ENCODE measurements around the gene NAB2. TPM values are rescaled to one million over a fixed set of nuclear protein-coding genes. Genes with fewer than 3 reads are reported as not detected.
A peak's percentile ranks its signal among the peaks of the same experiment; 100 is the strongest.

The NAB2 gene
- total and polyA plus RNA-seq, 2 experiments from 2014 or later, result 21.6 to 107 TPM

- Histone ChIP-seq H3K36me3 (ENCODE audit: low read depth) (peaks cover 13% of the 10 kb centered on the region), H3K79me2 (ENCODE audit: insufficient read depth) (no peaks in the 10 kb centered on the region), H3K9me2 (ENCODE audit: insufficient read depth) (no peaks in the 10 kb centered on the region), H4K20me1 (ENCODE audit: insufficient read depth) (no peaks in the 10 kb centered on the region), H3K9me3 (ENCODE audit: low read depth) (no peaks in the 10 kb centered on the region), H3K4me3 (no peak overlapping the region), H2AFZ (no peak overlapping the region), H3K27me3 (replicated peaks; ENCODE audit: insufficient read depth) (no peaks in the 10 kb centered on the region), H3K4me2 (ENCODE audit: unreplicated experiment) (no peak overlapping the region), H3K4me1 (ENCODE audit: insufficient read depth) (no peaks in the 10 kb centered on the region), H3K27ac (no peak overlapping the region), H3K9ac (no peak overlapping the region), H3F3A (ENCODE audit: insufficient read depth) (no peaks in the 10 kb centered on the region)
- in situ Hi-C loops (cut with MboI), result no loop called here
- TF ChIP-seq EZH2 (IDR thresholded peaks at IDR 0.05; ENCODE audit: insufficient read depth, poor library complexity, severe bottlenecking) (no peak), EZH2phosphoT487 (IDR thresholded peaks at IDR 0.05; ENCODE audit: insufficient read depth, low read depth) (no peak)
- no peak for DNase-seq
- 94 to 100% methylated on average over 1 of the region's 1 CpG for WGBS, 2 experiments (ENCODE audit: low coverage in 1 of 2, low lambda C conversion rate in 2 of 2, missing lambda C conversion rate in 2 of 2)
Observed at GRCh38 chr12:57058454-57058853, 30.5 kb upstream of the NAB2 start.

GRCh38 chr12:57063991-57064685 is 24.8 kb upstream of the NAB2 start:
- no peaks in the 10 kb centered on the region for H3K9me2 ChIP-seq (ENCODE audit: insufficient read depth)
- H3K9ac ChIP-seq, result no peak overlapping the region
- DNase-seq, result no peak
- TF ChIP-seq EZH2 (IDR thresholded peaks at IDR 0.05; ENCODE audit: insufficient read depth, poor library complexity, severe bottlenecking) (no peak), EZH2phosphoT487 (IDR thresholded peaks at IDR 0.05; ENCODE audit: insufficient read depth, low read depth) (no peak)
- H3K27ac ChIP-seq, result no peak overlapping the region
- H3K27me3 ChIP-seq (replicated peaks; ENCODE audit: insufficient read depth), result no peaks in the 10 kb centered on the region
- H3K4me2 ChIP-seq (ENCODE audit: unreplicated experiment), result no peak overlapping the region
- no peak overlapping the region for H2AFZ ChIP-seq
- H3K4me1 ChIP-seq (ENCODE audit: insufficient read depth), result no peaks in the 10 kb centered on the region
- in situ Hi-C loops (cut with MboI), result no loop called here
- H3K4me3 ChIP-seq, result no peak overlapping the region
- no peaks in the 10 kb centered on the region for H4K20me1 ChIP-seq (ENCODE audit: insufficient read depth)
- peaks cover 13% of the 10 kb centered on the region for H3K36me3 ChIP-seq (ENCODE audit: low read depth)
- no peaks in the 10 kb centered on the region for H3K79me2 ChIP-seq (ENCODE audit: insufficient read depth)
- no peaks in the 10 kb centered on the region; the same call in 1 of the 2 replicates for H3F3A ChIP-seq (ENCODE audit: insufficient read depth)
- no peaks in the 10 kb centered on the region for H3K9me3 ChIP-seq (ENCODE audit: low read depth)
- WGBS, 2 experiments (ENCODE audit: low coverage in 1 of 2, low lambda C conversion rate in 2 of 2, missing lambda C conversion rate in 2 of 2), result 87 to 88% methylated on average over 5 of the region's 5 CpGs

GRCh38 chr12:57066245-57066644 is 22.7 kb upstream of the NAB2 start:
- H3K36me3 ChIP-seq (ENCODE audit: low read depth), result peaks cover 4% of the 10 kb centered on the region; the same call in 1 of the 2 replicates

GRCh38 chr12:57069523-57069922 is 19.4 kb upstream of the NAB2 start:
- WGBS, 2 experiments (ENCODE audit: low coverage in 1 of 2, low lambda C conversion rate in 2 of 2, missing lambda C conversion rate in 2 of 2), result 40% methylated on average over 3 of the region's 3 CpGs
- peak overlapping the region; percentile 80 for H2AFZ ChIP-seq
- H3F3A ChIP-seq (ENCODE audit: insufficient read depth), result peaks cover 18% of the 10 kb centered on the region
- in situ Hi-C loops (cut with MboI), result no loop called here
- H3K9me3 ChIP-seq (ENCODE audit: low read depth), result no peaks in the 10 kb centered on the region
- no peaks in the 10 kb centered on the region for H4K20me1 ChIP-seq (ENCODE audit: insufficient read depth)
- peak overlapping the region; percentile 51; the same call in 1 of the 2 replicates for H3K9ac ChIP-seq
- no peak overlapping the region for H3K4me3 ChIP-seq
- DNase-seq, result peak; percentile 89
- no peaks in the 10 kb centered on the region for H3K36me3 ChIP-seq (ENCODE audit: low read depth)
- no peak for TF ChIP-seq EZH2 (IDR thresholded peaks at IDR 0.05; ENCODE audit: insufficient read depth, poor library complexity, severe bottlenecking)
- no peak for TF ChIP-seq EZH2phosphoT487 (IDR thresholded peaks at IDR 0.05; ENCODE audit: insufficient read depth, low read depth)
- H3K9me2 ChIP-seq (ENCODE audit: insufficient read depth), result no peaks in the 10 kb centered on the region
- peak overlapping the region; percentile 55 for H3K27ac ChIP-seq
- no peak overlapping the region for H3K4me2 ChIP-seq (ENCODE audit: unreplicated experiment)
- no peaks in the 10 kb centered on the region for H3K27me3 ChIP-seq (replicated peaks; ENCODE audit: insufficient read depth)
- peaks cover 20% of the 10 kb centered on the region for H3K79me2 ChIP-seq (ENCODE audit: insufficient read depth)
- peaks cover 26% of the 10 kb centered on the region for H3K4me1 ChIP-seq (ENCODE audit: insufficient read depth)

More at GRCh38 chr12:57066245-57066644, 22.7 kb upstream of the NAB2 start:
- Histone ChIP-seq H3K9me2 (ENCODE audit: insufficient read depth) (no peaks in the 10 kb centered on the region), H2AFZ (no peak overlapping the region), H3K4me3 (no peak overlapping the region), H3F3A (ENCODE audit: insufficient read depth) (peaks cover 5% of the 10 kb centered on the region; the same call in 1 of the 2 replicates), H3K4me1 (ENCODE audit: insufficient read depth) (peaks cover 8% of the 10 kb centered on the region), H4K20me1 (ENCODE audit: insufficient read depth) (no peaks in the 10 kb centered on the region), H3K27me3 (replicated peaks; ENCODE audit: insufficient read depth) (no peaks in the 10 kb centered on the region), H3K79me2 (ENCODE audit: insufficient read depth) (no peaks in the 10 kb centered on the region; the same call in 1 of the 2 replicates), H3K9ac (no peak overlapping the region), H3K9me3 (ENCODE audit: low read depth) (no peaks in the 10 kb centered on the region), H3K4me2 (ENCODE audit: unreplicated experiment) (no peak overlapping the region), H3K27ac (no peak overlapping the region)
- 96 to 100% methylated on average over 2 of the region's 2 CpGs for WGBS, 2 experiments (ENCODE audit: low coverage in 1 of 2, low lambda C conversion rate in 2 of 2, missing lambda C conversion rate in 2 of 2)
- no peak for TF ChIP-seq EZH2phosphoT487 (IDR thresholded peaks at IDR 0.05; ENCODE audit: insufficient read depth, low read depth)
- no peak for TF ChIP-seq EZH2 (IDR thresholded peaks at IDR 0.05; ENCODE audit: insufficient read depth, poor library complexity, severe bottlenecking)
- DNase-seq, result no peak
- in situ Hi-C loops (cut with MboI), result no loop called here

All from GM23248 (cell line).